Measurements from ENCODE around the gene DUSP14.

DUSP14 gene

GRCh38 chr17:37546302-37546701 is 56.6 kb downstream of the DUSP14 start:
- H3K36me3 ChIP-seq (ENCODE audit: control insufficient read depth, low read depth, low read length), result peaks cover 8% of the 10 kb centered on the region
- no peak overlapping the region for H3K4me3 ChIP-seq (ENCODE audit: low read length)
- H3K27ac ChIP-seq (ENCODE audit: low read length), result no peak overlapping the region
- no peaks in the 10 kb centered on the region for H3K27me3 ChIP-seq (ENCODE audit: control insufficient read depth, insufficient read depth, low read length)
- no peak overlapping the region for H3K9ac ChIP-seq (ENCODE audit: low read length)
- no peaks in the 10 kb centered on the region for H3K9me3 ChIP-seq (ENCODE audit: control insufficient read depth, low read depth, low read length)
- H3K4me1 ChIP-seq (ENCODE audit: control insufficient read depth, low read depth, low read length), result peaks cover 14% of the 10 kb centered on the region

- Histone ChIP-seq H3K9me3 (ENCODE audit: control insufficient read depth, low read depth, low read length) (no peaks in the 10 kb centered on the region), H3K9ac (ENCODE audit: low read length) (no peak overlapping the region), H3K27me3 (ENCODE audit: control insufficient read depth, insufficient read depth, low read length) (no peaks in the 10 kb centered on the region), H3K4me1 (ENCODE audit: control insufficient read depth, low read depth, low read length) (peaks cover under 1% of the 10 kb centered on the region), H3K36me3 (ENCODE audit: control insufficient read depth, low read depth, low read length) (peaks cover 2% of the 10 kb centered on the region), H3K4me3 (ENCODE audit: low read length) (no peak overlapping the region), H3K27ac (ENCODE audit: low read length) (no peak overlapping the region)
These were observed 58.3 kb downstream of the DUSP14 start for GRCh38 chr17:37547986-37548385.

GRCh38 chr17:37551788-37552187 is 62.1 kb downstream of the DUSP14 start:
- no peaks in the 10 kb centered on the region for H3K27me3 ChIP-seq (ENCODE audit: control insufficient read depth, insufficient read depth, low read length)
- H3K9ac ChIP-seq (ENCODE audit: low read length), result no peak overlapping the region
- H3K36me3 ChIP-seq (ENCODE audit: control insufficient read depth, low read depth, low read length), result peaks cover 13% of the 10 kb centered on the region
- no peak overlapping the region for H3K27ac ChIP-seq (ENCODE audit: low read length)
- H3K9me3 ChIP-seq (ENCODE audit: control insufficient read depth, low read depth, low read length), result no peaks in the 10 kb centered on the region
- no peaks in the 10 kb centered on the region for H3K4me1 ChIP-seq (ENCODE audit: control insufficient read depth, low read depth, low read length)
- no peak overlapping the region for H3K4me3 ChIP-seq (ENCODE audit: low read length)

GRCh38 chr17:37553401-37553966 is 63.8 kb downstream of the DUSP14 start:
- Histone ChIP-seq H3K27ac (ENCODE audit: low read length) (no peak overlapping the region), H3K9me3 (ENCODE audit: control insufficient read depth, low read depth, low read length) (no peaks in the 10 kb centered on the region), H3K9ac (ENCODE audit: low read length) (no peak overlapping the region), H3K36me3 (ENCODE audit: control insufficient read depth, low read depth, low read length) (peaks cover 30% of the 10 kb centered on the region), H3K4me3 (ENCODE audit: low read length) (no peak overlapping the region), H3K27me3 (ENCODE audit: control insufficient read depth, insufficient read depth, low read length) (no peaks in the 10 kb centered on the region), H3K4me1 (ENCODE audit: control insufficient read depth, low read depth, low read length) (no peaks in the 10 kb centered on the region)

- Histone ChIP-seq H3K9ac (ENCODE audit: low read length) (no peak overlapping the region), H3K4me3 (ENCODE audit: low read length) (no peak overlapping the region), H3K27ac (ENCODE audit: low read length) (no peak overlapping the region), H3K4me1 (ENCODE audit: control insufficient read depth, low read depth, low read length) (no peaks in the 10 kb centered on the region), H3K27me3 (ENCODE audit: control insufficient read depth, insufficient read depth, low read length) (no peaks in the 10 kb centered on the region), H3K36me3 (ENCODE audit: control insufficient read depth, low read depth, low read length) (peaks cover 35% of the 10 kb centered on the region), H3K9me3 (ENCODE audit: control insufficient read depth, low read depth, low read length) (no peaks in the 10 kb centered on the region)
These were observed 65.7 kb downstream of the DUSP14 start for GRCh38 chr17:37555386-37555785.

- Histone ChIP-seq H3K9me3 (ENCODE audit: control insufficient read depth, low read depth, low read length) (no peaks in the 10 kb centered on the region), H3K4me3 (ENCODE audit: low read length) (no peak overlapping the region), H3K27me3 (ENCODE audit: control insufficient read depth, insufficient read depth, low read length) (no peaks in the 10 kb centered on the region), H3K27ac (ENCODE audit: low read length) (no peak overlapping the region), H3K4me1 (ENCODE audit: control insufficient read depth, low read depth, low read length) (peaks cover 5% of the 10 kb centered on the region), H3K9ac (ENCODE audit: low read length) (no peak overlapping the region), H3K36me3 (ENCODE audit: control insufficient read depth, low read depth, low read length) (peaks cover 42% of the 10 kb centered on the region)
These were observed 67.8 kb downstream of the DUSP14 start for GRCh38 chr17:37557482-37557881.

GRCh38 chr17:37558299-37558698 is 68.6 kb downstream of the DUSP14 start:
- Histone ChIP-seq H3K9ac (ENCODE audit: low read length) (no peak overlapping the region), H3K27me3 (ENCODE audit: control insufficient read depth, insufficient read depth, low read length) (no peaks in the 10 kb centered on the region), H3K4me3 (ENCODE audit: low read length) (no peak overlapping the region), H3K36me3 (ENCODE audit: control insufficient read depth, low read depth, low read length) (peaks cover 37% of the 10 kb centered on the region), H3K9me3 (ENCODE audit: control insufficient read depth, low read depth, low read length) (no peaks in the 10 kb centered on the region), H3K4me1 (ENCODE audit: control insufficient read depth, low read depth, low read length) (peaks cover 8% of the 10 kb centered on the region), H3K27ac (ENCODE audit: low read length) (no peak overlapping the region)

GRCh38 chr17:37562016-37562745 is 72.5 kb downstream of the DUSP14 start:
- Histone ChIP-seq H3K9me3 (ENCODE audit: control insufficient read depth, low read depth, low read length) (no peaks in the 10 kb centered on the region), H3K4me3 (ENCODE audit: low read length) (no peak overlapping the region), H3K27ac (ENCODE audit: low read length) (no peak overlapping the region), H3K9ac (ENCODE audit: low read length) (no peak overlapping the region), H3K27me3 (ENCODE audit: control insufficient read depth, insufficient read depth, low read length) (no peaks in the 10 kb centered on the region), H3K4me1 (ENCODE audit: control insufficient read depth, low read depth, low read length) (peaks cover 8% of the 10 kb centered on the region), H3K36me3 (ENCODE audit: control insufficient read depth, low read depth, low read length) (peaks cover 36% of the 10 kb centered on the region)
